Liver (tissue), 9 donors: Measurements from ENCODE around the gene FGF14. TPM values are rescaled to one million over a fixed set of nuclear protein-coding genes. Genes with fewer than 3 reads are reported as not detected.

ENCODE experiments used
- DNase-seq: peaks from one replicate; pipeline ENCODE4 v3.0.0-alpha.2; 2017; ENCODE audit warnings: low spot score
- H3K27ac ChIP-seq, 2 donors: one replicate each; pipeline ENCODE4 v1.7.0; 2013; ENCODE audit warnings: inconsistent platforms in 2 of 2, low read length in 2 of 2, control low read depth in 1 of 2, low read depth in 1 of 2, mild to moderate bottlenecking in 1 of 2
- H3K27me3 ChIP-seq, 4 donors: one replicate each; pipeline versions ENCODE4 v1.6.1 to v1.7.0; 2013; ENCODE audit warnings: low read length in 3 of 4, inconsistent platforms in 1 of 4, mild to moderate bottlenecking in 1 of 4, moderate library complexity in 1 of 4; ENCODE audit not compliant: control insufficient read depth in 4 of 4, insufficient read depth in 4 of 4
- H3K36me3 ChIP-seq, 4 donors: one replicate each; pipeline versions ENCODE4 v1.6.1 to v1.7.0; 2013; ENCODE audit warnings: low read length in 3 of 4, mild to moderate bottlenecking in 3 of 4, low read depth in 1 of 4, moderate library complexity in 1 of 4; ENCODE audit not compliant: control insufficient read depth in 4 of 4, insufficient read depth in 3 of 4
- H3K4me1 ChIP-seq, 4 donors: one replicate each; pipeline versions ENCODE4 v1.6.1 to v1.7.0; 2013; ENCODE audit warnings: low read length in 3 of 4, mild to moderate bottlenecking in 3 of 4, moderate library complexity in 1 of 4; ENCODE audit not compliant: control insufficient read depth in 4 of 4, insufficient read depth in 4 of 4
- H3K4me3 ChIP-seq, 3 donors: one replicate each; pipeline versions ENCODE4 v1.6.1 to v1.7.0; 2013; ENCODE audit warnings: low read length in 3 of 3, control low read depth in 1 of 3, low read depth in 1 of 3, mild to moderate bottlenecking in 1 of 3
- H3K9ac ChIP-seq, 2 donors: one replicate each; pipeline ENCODE4 v1.7.0; 2013; ENCODE audit warnings: low read length in 2 of 2, mild to moderate bottlenecking in 2 of 2, moderate library complexity in 2 of 2, control low read depth in 1 of 2, low read depth in 1 of 2
- H3K9me3 ChIP-seq, 4 donors: one replicate each; pipeline versions ENCODE4 v1.6.1 to v1.7.0; 2013; ENCODE audit warnings: low read length in 3 of 4; ENCODE audit not compliant: control insufficient read depth in 4 of 4
- CTCF ChIP-seq: fragments of 150-350 bp; IDR thresholded peaks from 2 replicates; pipeline ENCODE4 v1.5.1; 2017; ENCODE audit warnings: improper control_type of control experiment, low read depth, low read length; ENCODE audit not compliant: missing input control
- EGR1 ChIP-seq, 2 donors: IDR thresholded peaks; 2 replicates each; pipeline ENCODE4 v1.6.1; 2016 to 2018; ENCODE audit warnings: antibody characterized with exemption in 2 of 2, low read depth in 2 of 2
- FOXA1 ChIP-seq: IDR thresholded peaks from 2 replicates; pipeline ENCODE4 v1.6.1; 2016; ENCODE audit warnings: antibody characterized with exemption
- FOXA2 ChIP-seq: IDR thresholded peaks from 2 replicates; pipeline ENCODE4 v1.6.1; 2016; ENCODE audit warnings: antibody characterized with exemption
- GABPA ChIP-seq, 2 donors: IDR thresholded peaks in 1 of 2; conservative IDR thresholded peaks in 1 of 2; 2 replicates each; pipeline ENCODE4 v1.6.1; 2016; ENCODE audit warnings: antibody characterized with exemption in 2 of 2, mild to moderate bottlenecking in 1 of 2, moderate library complexity in 1 of 2
- HNF4A ChIP-seq, 2 donors: conservative IDR thresholded peaks; 2 replicates each; pipeline ENCODE4 v1.6.1; 2016; ENCODE audit warnings: antibody characterized with exemption in 2 of 2, mild to moderate bottlenecking in 2 of 2
- HNF4G ChIP-seq: IDR thresholded peaks from 2 replicates; pipeline ENCODE4 v1.6.1; 2016; ENCODE audit warnings: antibody characterized with exemption
- JUND ChIP-seq, 2 donors: IDR thresholded peaks; 2 replicates each; pipeline ENCODE4 v1.6.1; 2016; ENCODE audit warnings: antibody characterized with exemption in 2 of 2
- MAX ChIP-seq: IDR thresholded peaks from 2 replicates; pipeline ENCODE4 v1.6.1; 2016; ENCODE audit warnings: antibody characterized with exemption
- NR2F2 ChIP-seq: IDR thresholded peaks from 2 replicates; pipeline ENCODE4 v1.6.1; 2016; ENCODE audit warnings: antibody characterized with exemption
- RAD21 ChIP-seq, 2 donors: IDR thresholded peaks; 2 replicates each; pipeline ENCODE4 v1.6.1; 2016; ENCODE audit warnings: antibody characterized with exemption in 2 of 2, mild to moderate bottlenecking in 2 of 2
- RXRA ChIP-seq, 2 donors: IDR thresholded peaks; 2 replicates each; pipeline ENCODE4 v1.6.1; 2017 to 2018; ENCODE audit warnings: antibody characterized with exemption in 2 of 2, mild to moderate bottlenecking in 1 of 2
- SP1 ChIP-seq: IDR thresholded peaks from 2 replicates; pipeline ENCODE4 v1.6.1; 2018; ENCODE audit warnings: antibody characterized with exemption, mild to moderate bottlenecking
- TAF1 ChIP-seq: conservative IDR thresholded peaks from 2 replicates; pipeline ENCODE4 v1.6.1; 2016; ENCODE audit warnings: antibody characterized with exemption, mild to moderate bottlenecking
- YY1 ChIP-seq: IDR thresholded peaks from 2 replicates; pipeline ENCODE4 v1.6.1; 2016; ENCODE audit warnings: antibody characterized with exemption, mild to moderate bottlenecking
- ZBTB33 ChIP-seq: IDR thresholded peaks from 2 replicates; pipeline ENCODE4 v1.6.1; 2016; ENCODE audit warnings: antibody characterized with exemption
- WGBS: extraction: QIAGEN DNeasy Blood & Tissue Kit; methylation state at CpG from one replicate; pipeline ENCODE4 v1.1.7; 2013; 5-methylcytosine and 5-hydroxymethylcytosine counted together
- polyA plus RNA-seq, 2 donors: library from polyadenylated mRNA; stranded (reverse) in 1 of 2; unstranded in 1 of 2; fragments of 200-250 nt in 1 of 2; fragments of >200 nt in 1 of 2; fragmentation: Nextera tagmentation in 1 of 2; extraction: Ambion mirVana in 1 of 2; gene quantifications; one replicate each; pipeline versions ENCODE4 v1.2.1 to v1.2.3, GENCODE V29; 2013 to 2015
- total RNA-seq, 2 donors: library from RNA; depleted of rRNA; stranded (reverse); fragments of >200 nt; gene quantifications; one replicate each; pipeline ENCODE4 v1.2.3, GENCODE V29; 2014
- TF ChIP-seq, protein P1 (sequence below): IDR thresholded peaks from 2 replicates; pipeline ENCODE4 v1.6.1; 2016; ENCODE audit warnings: antibody characterized with exemption
- TF ChIP-seq, protein P2 (sequence below): IDR thresholded peaks from 2 replicates; pipeline ENCODE4 v1.6.1; 2016; ENCODE audit warnings: antibody characterized with exemption, mild to moderate bottlenecking
- donor health status: healthy.
- donor health status: healthy.
- donor health status: healthy.
- donor health status: healthy.
- donor health status: healthy.

Gene FGF14
- total and polyA plus RNA-seq, 4 donors, result 0.05 to 3.3 (median 1.0) TPM

GRCh38 chr13:102021777-102022176 is 380.1 kb downstream of the FGF14 start:
- Histone ChIP-seq H3K4me1 (no peaks in the 10 kb centered on the region), H3K4me3 (no peak overlapping the region), H3K27ac (no peak overlapping the region), H3K9me3 (peaks cover 3 to 11% (median 8%) of the 10 kb centered on the region in 4 donors), H3K36me3 (no peaks in the 10 kb centered on the region), H3K9ac (no peak overlapping the region), H3K27me3 (peaks cover 0 to 3% (median 0%) of the 10 kb centered on the region in 4 donors)
- no peak for DNase-seq
- 76% methylated on average over 2 of the region's 2 CpGs for WGBS
- TF ChIP-seq TAF1 (no peak), RXRA (IDR thresholded peaks at IDR 0.05) (no peak), HNF4G (no peak), FOXA1 (no peak), CTCF (no peak), SP1 (no peak), HNF4A (conservative IDR thresholded peaks at IDR 0.05) (no peak), MAX (no peak), FOXA2 (no peak), GABPA (IDR thresholded peaks at IDR 0.05 in 1 of 2, conservative IDR thresholded peaks at IDR 0.05 in 1 of 2) (no peak), EGR1 (IDR thresholded peaks at IDR 0.05; ENCODE audit: low read depth in 2 of 2) (no peak), JUND (IDR thresholded peaks at IDR 0.05) (no peak), YY1 (no peak)
- TF ChIP-seq, protein P1, sequence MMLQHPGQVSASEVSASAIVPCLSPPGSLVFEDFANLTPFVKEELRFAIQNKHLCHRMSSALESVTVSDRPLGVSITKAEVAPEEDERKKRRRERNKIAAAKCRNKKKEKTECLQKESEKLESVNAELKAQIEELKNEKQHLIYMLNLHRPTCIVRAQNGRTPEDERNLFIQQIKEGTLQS, result no peak

GRCh38 chr13:102020611-102021216 is 381.1 kb downstream of the FGF14 start:
- no peaks in the 10 kb centered on the region for H3K4me1 ChIP-seq
- WGBS, result 67% methylated on average over 4 of the region's 4 CpGs

More at GRCh38 chr13:102020611-102021216, 381.1 kb downstream of the FGF14 start:
- Histone ChIP-seq H3K36me3 (no peaks in the 10 kb centered on the region), H3K27ac (no peak overlapping the region), H3K27me3 (peaks cover 0 to 3% (median 0%) of the 10 kb centered on the region in 4 donors), H3K9ac (no peak overlapping the region), H3K9me3 (peaks cover 3 to 11% (median 8%) of the 10 kb centered on the region in 4 donors), H3K4me3 (no peak overlapping the region)
- DNase-seq, result no peak
- TF ChIP-seq ZBTB33 (no peak), JUND (IDR thresholded peaks at IDR 0.05) (no peak), TAF1 (no peak), YY1 (no peak), RAD21 (IDR thresholded peaks at IDR 0.05) (no peak), NR2F2 (no peak), HNF4G (no peak), RXRA (IDR thresholded peaks at IDR 0.05) (no peak), FOXA2 (no peak), MAX (no peak), CTCF (no peak), FOXA1 (no peak), SP1 (no peak), EGR1 (IDR thresholded peaks at IDR 0.05; ENCODE audit: low read depth in 2 of 2) (no peak)
- TF ChIP-seq, protein P2, sequence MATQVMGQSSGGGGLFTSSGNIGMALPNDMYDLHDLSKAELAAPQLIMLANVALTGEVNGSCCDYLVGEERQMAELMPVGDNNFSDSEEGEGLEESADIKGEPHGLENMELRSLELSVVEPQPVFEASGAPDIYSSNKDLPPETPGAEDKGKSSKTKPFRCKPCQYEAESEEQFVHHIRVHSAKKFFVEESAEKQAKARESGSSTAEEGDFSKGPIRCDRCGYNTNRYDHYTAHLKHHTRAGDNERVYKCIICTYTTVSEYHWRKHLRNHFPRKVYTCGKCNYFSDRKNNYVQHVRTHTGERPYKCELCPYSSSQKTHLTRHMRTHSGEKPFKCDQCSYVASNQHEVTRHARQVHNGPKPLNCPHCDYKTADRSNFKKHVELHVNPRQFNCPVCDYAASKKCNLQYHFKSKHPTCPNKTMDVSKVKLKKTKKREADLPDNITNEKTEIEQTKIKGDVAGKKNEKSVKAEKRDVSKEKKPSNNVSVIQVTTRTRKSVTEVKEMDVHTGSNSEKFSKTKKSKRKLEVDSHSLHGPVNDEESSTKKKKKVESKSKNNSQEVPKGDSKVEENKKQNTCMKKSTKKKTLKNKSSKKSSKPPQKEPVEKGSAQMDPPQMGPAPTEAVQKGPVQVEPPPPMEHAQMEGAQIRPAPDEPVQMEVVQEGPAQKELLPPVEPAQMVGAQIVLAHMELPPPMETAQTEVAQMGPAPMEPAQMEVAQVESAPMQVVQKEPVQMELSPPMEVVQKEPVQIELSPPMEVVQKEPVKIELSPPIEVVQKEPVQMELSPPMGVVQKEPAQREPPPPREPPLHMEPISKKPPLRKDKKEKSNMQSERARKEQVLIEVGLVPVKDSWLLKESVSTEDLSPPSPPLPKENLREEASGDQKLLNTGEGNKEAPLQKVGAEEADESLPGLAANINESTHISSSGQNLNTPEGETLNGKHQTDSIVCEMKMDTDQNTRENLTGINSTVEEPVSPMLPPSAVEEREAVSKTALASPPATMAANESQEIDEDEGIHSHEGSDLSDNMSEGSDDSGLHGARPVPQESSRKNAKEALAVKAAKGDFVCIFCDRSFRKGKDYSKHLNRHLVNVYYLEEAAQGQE, result no peak
